K562 (cell line): ENCODE results near the gene LRP1B. TPM values are rescaled to one million over a fixed set of nuclear protein-coding genes. Genes with fewer than 3 reads are reported as not detected.

Experiments
- ZNF212 ChIP-seq: fragments of 450-650 bp; formaldehyde crosslinking; IDR thresholded peaks from 2 replicates; pipeline ENCODE4 v1.4.0; 2020; ENCODE audit warnings: mild to moderate bottlenecking
- polyA plus RNA-seq, 8 experiments: library from polyadenylated mRNA; depleted of rRNA in 4 of 8; stranded (reverse) in 5 of 8; unstranded in 3 of 8; fragments of >200 nt; fragmentation: Nextera tagmentation in 2 of 8; fragmentation: Illumina TruSeq in 1 of 8; extraction: Ambion mirVana in 2 of 8; extraction: Trizol in 1 of 8; gene quantifications; 2 replicates each; pipeline versions ENCODE4 v1.2.1 to v1.2.3, GENCODE V29; 2011 to 2014; ENCODE audit warnings: inconsistent platforms in 1 of 8, missing spikeins in 1 of 8
- total RNA-seq, 7 experiments: library from RNA; depleted of rRNA in 6 of 7; stranded (reverse); fragments of >200 nt in 6 of 7; fragmentation: Illumina TruSeq in 2 of 7; extraction: Trizol in 2 of 7; gene quantifications; 2 replicates each; pipeline versions ENCODE4 v1.2.1 to v1.2.3, GENCODE V29; 2011 to 2021; ENCODE audit warnings: low replicate concordance in 1 of 7
- TF ChIP-seq, protein P1 (sequence below), 2 experiments: fragments of 450-650 bp in 1 of 2; sonication (generic) in 1 of 2; formaldehyde crosslinking in 1 of 2; IDR thresholded peaks; 2 replicates each; pipeline versions ENCODE4 v1.7.1 to v1.9.0; 2016 to 2022; ENCODE audit warnings: inconsistent platforms in 1 of 2, mild to moderate bottlenecking in 1 of 2, missing genetic modification reagents in 1 of 2

Gene LRP1B
- total and polyA plus RNA-seq, 9 of the 15 experiments (the other 6 are each of a cell fraction or from before 2014, with no cell fraction given), result not detected

DNA sequence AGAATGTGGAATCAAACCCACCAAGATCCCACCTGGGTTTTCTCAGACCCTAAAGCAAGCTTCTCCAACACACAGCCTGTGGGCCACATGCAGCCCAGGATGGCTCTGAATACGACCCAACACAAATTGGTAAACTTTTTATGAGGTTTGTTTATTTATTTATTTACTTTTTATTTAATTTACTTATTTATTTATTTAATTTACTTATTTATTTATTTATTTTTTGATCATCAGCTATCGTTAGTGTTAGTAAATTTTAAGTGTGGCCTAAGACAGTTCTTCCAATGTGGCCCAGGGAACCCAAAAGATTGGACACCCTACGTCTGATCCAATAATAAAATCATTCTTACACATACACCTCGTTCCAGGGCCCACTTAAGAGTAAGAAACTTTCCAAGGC lies 1451.1 kb downstream of the LRP1B start (continued):
- TF ChIP-seq, protein P1, sequence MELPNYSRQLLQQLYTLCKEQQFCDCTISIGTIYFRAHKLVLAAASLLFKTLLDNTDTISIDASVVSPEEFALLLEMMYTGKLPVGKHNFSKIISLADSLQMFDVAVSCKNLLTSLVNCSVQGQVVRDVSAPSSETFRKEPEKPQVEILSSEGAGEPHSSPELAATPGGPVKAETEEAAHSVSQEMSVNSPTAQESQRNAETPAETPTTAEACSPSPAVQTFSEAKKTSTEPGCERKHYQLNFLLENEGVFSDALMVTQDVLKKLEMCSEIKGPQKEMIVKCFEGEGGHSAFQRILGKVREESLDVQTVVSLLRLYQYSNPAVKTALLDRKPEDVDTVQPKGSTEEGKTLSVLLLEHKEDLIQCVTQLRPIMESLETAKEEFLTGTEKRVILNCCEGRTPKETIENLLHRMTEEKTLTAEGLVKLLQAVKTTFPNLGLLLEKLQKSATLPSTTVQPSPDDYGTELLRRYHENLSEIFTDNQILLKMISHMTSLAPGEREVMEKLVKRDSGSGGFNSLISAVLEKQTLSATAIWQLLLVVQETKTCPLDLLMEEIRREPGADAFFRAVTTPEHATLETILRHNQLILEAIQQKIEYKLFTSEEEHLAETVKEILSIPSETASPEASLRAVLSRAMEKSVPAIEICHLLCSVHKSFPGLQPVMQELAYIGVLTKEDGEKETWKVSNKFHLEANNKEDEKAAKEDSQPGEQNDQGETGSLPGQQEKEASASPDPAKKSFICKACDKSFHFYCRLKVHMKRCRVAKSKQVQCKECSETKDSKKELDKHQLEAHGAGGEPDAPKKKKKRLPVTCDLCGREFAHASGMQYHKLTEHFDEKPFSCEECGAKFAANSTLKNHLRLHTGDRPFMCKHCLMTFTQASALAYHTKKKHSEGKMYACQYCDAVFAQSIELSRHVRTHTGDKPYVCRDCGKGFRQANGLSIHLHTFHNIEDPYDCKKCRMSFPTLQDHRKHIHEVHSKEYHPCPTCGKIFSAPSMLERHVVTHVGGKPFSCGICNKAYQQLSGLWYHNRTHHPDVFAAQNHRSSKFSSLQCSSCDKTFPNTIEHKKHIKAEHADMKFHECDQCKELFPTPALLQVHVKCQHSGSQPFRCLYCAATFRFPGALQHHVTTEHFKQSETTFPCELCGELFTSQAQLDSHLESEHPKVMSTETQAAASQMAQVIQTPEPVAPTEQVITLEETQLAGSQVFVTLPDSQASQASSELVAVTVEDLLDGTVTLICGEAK (IDR thresholded peaks at IDR 0.05), result no peak
- TF ChIP-seq, protein P1 (CRISPR knock-in tag; IDR thresholded peaks at IDR 0.05), result no peak
- TF ChIP-seq ZNF212 (CRISPR knock-in tag), result no peak
